HG03060 (cell line): ENCODE results near the gene ADTRP.
"Not testable (repeated sequence)": the region's sequence is repeated elsewhere in the genome, so short reads cannot be mapped to it uniquely, and the experiment has no call there.

ENCODE experiments used
- ATAC-seq: cut with Tn5 transposase; IDR thresholded peaks from one replicate; pipeline ENCODE4 v1.9.1; 2021; ENCODE audit warnings: low read depth, moderate number of reproducible peaks; ENCODE audit not compliant: unreplicated experiment

ADTRP gene

GRCh38 chr6:11705069-11705468 is 73.5 kb downstream of the ADTRP start:
- ATAC-seq: no peak

- no peak for ATAC-seq
These were observed 74.9 kb downstream of the ADTRP start for GRCh38 chr6:11703725-11704124.

- no peak for ATAC-seq
These were observed 76.0 kb downstream of the ADTRP start for GRCh38 chr6:11702500-11703130.

- no peak for ATAC-seq
These were observed 76.5 kb downstream of the ADTRP start for GRCh38 chr6:11702089-11702488.

- ATAC-seq: no peak
These were observed 77.0 kb downstream of the ADTRP start for GRCh38 chr6:11701573-11701972.

GRCh38 chr6:11700118-11700718 is 78.4 kb downstream of the ADTRP start:
- ATAC-seq: no peak

- ATAC-seq: no peak
These were observed 79.0 kb downstream of the ADTRP start for GRCh38 chr6:11699576-11699975.

- no peak for ATAC-seq
These were observed 85.9 kb downstream of the ADTRP start for GRCh38 chr6:11692451-11693376.

GRCh38 chr6:11689847-11690246 is 88.8 kb downstream of the ADTRP start:
- no peak for ATAC-seq

- not testable (repeated sequence) for ATAC-seq
These were observed 89.2 kb downstream of the ADTRP start for GRCh38 chr6:11689400-11689799.

GRCh38 chr6:11688425-11688709 is 90.2 kb downstream of the ADTRP start:
- no peak for ATAC-seq

- ATAC-seq: no peak
These were observed 93.0 kb downstream of the ADTRP start for GRCh38 chr6:11685481-11686093.

- ATAC-seq: no peak
These were observed 93.6 kb downstream of the ADTRP start for GRCh38 chr6:11684901-11685480.

- ATAC-seq: no peak
These were observed 94.7 kb downstream of the ADTRP start for GRCh38 chr6:11683871-11684270.

GRCh38 chr6:11682561-11682975 is 96.0 kb downstream of the ADTRP start:
- no peak for ATAC-seq

- ATAC-seq: no peak
These were observed 96.8 kb downstream of the ADTRP start for GRCh38 chr6:11681770-11682169.

- no peak for ATAC-seq
These were observed 97.2 kb downstream of the ADTRP start for GRCh38 chr6:11681357-11681756.

GRCh38 chr6:11680479-11680878 is 98.1 kb downstream of the ADTRP start:
- not testable (repeated sequence) for ATAC-seq

- ATAC-seq: no peak
These were observed 99.5 kb downstream of the ADTRP start for GRCh38 chr6:11679099-11679498.

- no peak for ATAC-seq
These were observed 103.0 kb downstream of the ADTRP start for GRCh38 chr6:11675601-11676000.

- ATAC-seq: no peak
These were observed 105.9 kb downstream of the ADTRP start for GRCh38 chr6:11672669-11673068.
